Endodermal cell (in vitro differentiated cells): Measurements from ENCODE around the gene CMTR2. TPM values are rescaled to one million over a fixed set of nuclear protein-coding genes. Genes with fewer than 3 reads are reported as not detected.
"Not testable (repeated sequence)": the region's sequence is repeated elsewhere in the genome, so short reads cannot be mapped to it uniquely, and the experiment has no call there.

Experiments used
- DNase-seq: peaks from one replicate; pipeline ENCODE4 v3.0.0-alpha.2; 2017
- H3K27ac ChIP-seq: 2 replicates; pipeline ENCODE4 v1.5.1; 2013; ENCODE audit warnings: mild to moderate bottlenecking, low read depth, low read length, moderate library complexity
- H3K27me3 ChIP-seq: 2 replicates; pipeline ENCODE4 v1.6.1; 2013; ENCODE audit warnings: mild to moderate bottlenecking, low read length, moderate library complexity; ENCODE audit not compliant: insufficient read depth, control insufficient read depth, poor library complexity, severe bottlenecking
- H3K36me3 ChIP-seq: 2 replicates; pipeline ENCODE4 v1.7.0; 2013; ENCODE audit warnings: mild to moderate bottlenecking, low read length, moderate library complexity; ENCODE audit not compliant: control insufficient read depth, insufficient read depth
- H3K4me1 ChIP-seq: one replicate; pipeline ENCODE4 v1.7.0; 2013; ENCODE audit warnings: low read length; ENCODE audit not compliant: control insufficient read depth, insufficient read depth
- H3K4me3 ChIP-seq: 2 replicates; pipeline ENCODE4 v1.5.1; 2013; ENCODE audit warnings: mild to moderate bottlenecking, low read length, moderate library complexity
- H3K9ac ChIP-seq: 2 replicates; pipeline ENCODE4 v1.6.1; 2013; ENCODE audit warnings: mild to moderate bottlenecking, low read length, moderate library complexity; ENCODE audit not compliant: poor library complexity, severe bottlenecking; ENCODE audit errors: extremely low read depth
- H3K9me3 ChIP-seq: 2 replicates; pipeline ENCODE4 v1.6.1; 2013; ENCODE audit warnings: mild to moderate bottlenecking, low read length, moderate library complexity; ENCODE audit not compliant: control insufficient read depth
- H3K27ac Mint-ChIP-seq: 2 replicates; pipeline ENCODE4 v1.8.0; 2020; ENCODE audit warnings: mixed read lengths
- H3K27me3 Mint-ChIP-seq: 2 replicates; pipeline ENCODE4 v1.8.0; 2021; ENCODE audit warnings: mild to moderate bottlenecking, mixed read lengths; ENCODE audit not compliant: insufficient read depth
- H3K36me3 Mint-ChIP-seq: 2 replicates; pipeline ENCODE4 v1.8.0; 2020; ENCODE audit warnings: low read depth, mixed read lengths
- H3K4me1 Mint-ChIP-seq: 2 replicates; pipeline ENCODE4 v1.8.0; 2020; ENCODE audit warnings: mixed read lengths
- H3K4me3 Mint-ChIP-seq: 2 replicates; pipeline ENCODE4 v1.8.0; 2020; ENCODE audit warnings: mild to moderate bottlenecking, moderate library complexity, mixed read lengths
- H3K9me3 Mint-ChIP-seq: 2 replicates; pipeline ENCODE4 v1.8.0; 2020; ENCODE audit warnings: mild to moderate bottlenecking, mixed read lengths
- WGBS, 2 experiments: methylation state at CpG; one replicate each; pipeline versions ENCODE4 v1.1.5 to v1.1.7; 2013; ENCODE audit warnings: missing lambda C conversion rate in 2 of 2, mixed read lengths in 1 of 2; ENCODE audit not compliant: insufficient coverage in 1 of 2, insufficient read length in 1 of 2; 5-methylcytosine and 5-hydroxymethylcytosine counted together
- total RNA-seq, 2 donors: library from RNA; stranded (reverse); fragmentation: NEBNext Ultra II Directional in 1 of 2; extraction: Animal tissue kit (Norgen Biotek cat#: 25700) in 1 of 2; gene quantifications; 2 replicates in 1 of 2; 3 replicates in 1 of 2; pipeline ENCODE4 v1.2.1, GENCODE V29; 2021
- TF ChIP-seq, protein P1 (sequence below): fragments of 200-600 bp; sonication (generic); conservative IDR thresholded peaks from 2 replicates; pipeline ENCODE4 v1.5.0; 2021; ENCODE audit warnings: antibody characterized with exemption, mild to moderate bottlenecking

Gene CMTR2
- total RNA-seq, 2 donors from 2014 or later, result 16.1 to 17.2 TPM

DNA sequence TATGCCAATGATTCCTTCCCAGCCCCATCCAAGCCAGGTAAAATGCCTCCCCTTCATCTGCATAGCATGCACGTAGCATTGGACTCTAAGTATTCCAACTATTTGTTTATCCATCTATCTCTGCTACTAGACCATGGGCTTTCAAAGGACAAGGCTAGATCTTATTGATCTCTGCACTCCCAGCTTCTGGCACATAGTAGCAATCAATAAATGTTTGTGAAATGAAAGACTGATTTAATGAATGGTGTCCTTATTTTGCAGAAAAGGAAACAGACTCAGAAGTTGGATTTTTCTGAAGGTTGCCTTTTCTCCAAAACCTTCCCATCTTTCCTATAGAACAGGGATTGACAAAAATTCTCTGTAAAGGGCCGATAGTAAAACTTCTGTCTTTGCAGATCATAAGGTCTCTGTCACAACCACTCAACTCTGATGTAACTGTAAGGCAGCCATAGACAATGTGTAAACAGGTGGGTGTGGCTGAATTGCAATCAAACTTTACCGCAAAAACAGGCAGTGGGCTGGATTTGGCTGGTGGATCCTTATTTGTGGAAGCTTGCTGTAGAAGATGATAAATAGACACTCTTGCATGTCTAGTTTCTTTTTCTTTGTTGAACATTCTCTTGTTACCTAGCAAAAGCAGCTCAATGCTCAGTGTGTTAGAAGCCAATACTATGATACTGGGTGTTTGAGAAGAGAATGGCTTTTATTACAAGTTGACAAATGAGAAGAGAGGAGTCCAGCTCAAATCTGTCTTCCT, 7.6 kb upstream of the CMTR2 start:
- Histone ChIP-seq H3K9me3 (no peaks in the 10 kb centered on the region), H3K4me3 (no peak overlapping the region), H3K4me1 (no peaks in the 10 kb centered on the region), H3K36me3 (no peaks in the 10 kb centered on the region), H3K27me3 (peaks cover 9% of the 10 kb centered on the region), H3K27ac (no peak overlapping the region), H3K9ac (no peak overlapping the region)
- TF ChIP-seq, protein P1, sequence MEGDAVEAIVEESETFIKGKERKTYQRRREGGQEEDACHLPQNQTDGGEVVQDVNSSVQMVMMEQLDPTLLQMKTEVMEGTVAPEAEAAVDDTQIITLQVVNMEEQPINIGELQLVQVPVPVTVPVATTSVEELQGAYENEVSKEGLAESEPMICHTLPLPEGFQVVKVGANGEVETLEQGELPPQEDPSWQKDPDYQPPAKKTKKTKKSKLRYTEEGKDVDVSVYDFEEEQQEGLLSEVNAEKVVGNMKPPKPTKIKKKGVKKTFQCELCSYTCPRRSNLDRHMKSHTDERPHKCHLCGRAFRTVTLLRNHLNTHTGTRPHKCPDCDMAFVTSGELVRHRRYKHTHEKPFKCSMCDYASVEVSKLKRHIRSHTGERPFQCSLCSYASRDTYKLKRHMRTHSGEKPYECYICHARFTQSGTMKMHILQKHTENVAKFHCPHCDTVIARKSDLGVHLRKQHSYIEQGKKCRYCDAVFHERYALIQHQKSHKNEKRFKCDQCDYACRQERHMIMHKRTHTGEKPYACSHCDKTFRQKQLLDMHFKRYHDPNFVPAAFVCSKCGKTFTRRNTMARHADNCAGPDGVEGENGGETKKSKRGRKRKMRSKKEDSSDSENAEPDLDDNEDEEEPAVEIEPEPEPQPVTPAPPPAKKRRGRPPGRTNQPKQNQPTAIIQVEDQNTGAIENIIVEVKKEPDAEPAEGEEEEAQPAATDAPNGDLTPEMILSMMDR, result no peak
- no peaks in the 10 kb centered on the region for H3K9me3 Mint-ChIP-seq
- no peak overlapping the region for H3K27ac Mint-ChIP-seq
- H3K27me3 Mint-ChIP-seq, result peaks cover 32% of the 10 kb centered on the region
- WGBS, 2 experiments, result 85 to 100% methylated on average over 1 to 3 of the region's 3 CpGs
- H3K36me3 Mint-ChIP-seq, result no peaks in the 10 kb centered on the region
- no peak for DNase-seq
- no peaks in the 10 kb centered on the region for H3K4me1 Mint-ChIP-seq
- H3K4me3 Mint-ChIP-seq, result no peak overlapping the region

DNA sequence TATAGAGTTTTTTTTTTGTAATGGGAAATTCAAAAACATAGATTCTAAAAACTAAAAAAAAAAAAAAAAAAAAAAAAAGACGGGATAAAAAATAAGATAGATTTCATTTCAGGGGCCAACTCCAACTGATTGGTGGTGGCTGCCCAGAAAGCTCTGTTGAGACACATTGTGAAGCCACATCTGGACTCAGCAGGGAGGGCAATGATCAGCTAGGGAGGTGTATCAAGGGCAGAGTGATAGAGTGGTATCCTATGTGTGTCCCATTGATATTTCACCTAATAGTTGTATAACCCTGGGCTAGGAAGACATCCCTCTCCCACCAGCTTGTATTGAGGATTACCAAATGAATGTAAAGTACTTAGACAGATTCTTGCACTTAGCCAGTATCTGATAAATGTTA, 6.7 kb upstream of the CMTR2 start:
- TF ChIP-seq, protein P1, result no peak
- H3K9me3 ChIP-seq, result no peaks in the 10 kb centered on the region
- peaks cover 24% of the 10 kb centered on the region for H3K27me3 Mint-ChIP-seq
- H3K4me3 ChIP-seq, result no peak overlapping the region
- H3K27ac ChIP-seq, result no peak overlapping the region
- H3K4me1 ChIP-seq, result no peaks in the 10 kb centered on the region
- H3K36me3 Mint-ChIP-seq, result no peaks in the 10 kb centered on the region
- no peaks in the 10 kb centered on the region for H3K9me3 Mint-ChIP-seq
- no peak overlapping the region for H3K4me3 Mint-ChIP-seq
- H3K27ac Mint-ChIP-seq, result no peak overlapping the region
- H3K4me1 Mint-ChIP-seq, result no peaks in the 10 kb centered on the region
- DNase-seq, result no peak
- 86% methylated on average over 1 of the region's 1 CpG; no CpG with 5 or more reads in 1 of the 2 experiments for WGBS, 2 experiments
- no peaks in the 10 kb centered on the region for H3K36me3 ChIP-seq
- peaks cover 1% of the 10 kb centered on the region for H3K27me3 ChIP-seq
- H3K9ac ChIP-seq, result no peak overlapping the region

DNA sequence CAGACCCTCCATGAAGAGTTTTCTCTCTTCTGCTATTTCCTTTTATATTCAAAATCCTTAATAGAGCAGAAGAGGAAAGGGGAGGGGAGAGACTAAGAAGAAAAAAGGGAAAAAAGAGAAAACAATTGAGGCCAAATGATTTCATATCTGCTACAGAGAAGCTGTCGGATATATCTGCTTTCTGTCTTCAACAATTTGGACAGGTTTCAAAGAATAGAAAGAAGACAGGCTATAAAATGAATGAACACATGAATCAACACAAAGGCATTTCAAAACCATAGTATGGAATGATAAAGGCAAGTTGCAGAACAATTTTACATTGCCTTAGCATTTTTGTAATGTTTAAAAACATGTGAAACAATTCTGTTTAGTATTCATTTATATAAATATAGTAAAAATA, 4.7 kb upstream of the CMTR2 start:
- Histone ChIP-seq H3K27ac (no peak overlapping the region), H3K4me3 (no peak overlapping the region), H3K9ac (no peak overlapping the region), H3K36me3 (no peaks in the 10 kb centered on the region), H3K9me3 (no peaks in the 10 kb centered on the region), H3K27me3 (no peaks in the 10 kb centered on the region), H3K4me1 (no peaks in the 10 kb centered on the region)
- Mint-ChIP-seq H3K27ac (no peak overlapping the region), H3K27me3 (peaks cover 17% of the 10 kb centered on the region), H3K9me3 (no peaks in the 10 kb centered on the region), H3K4me1 (no peaks in the 10 kb centered on the region), H3K36me3 (no peaks in the 10 kb centered on the region), H3K4me3 (no peak overlapping the region)
- TF ChIP-seq, protein P1, result no peak
- 89 to 100% methylated on average over 1 of the region's 1 CpG for WGBS, 2 experiments
- no peak for DNase-seq

DNA sequence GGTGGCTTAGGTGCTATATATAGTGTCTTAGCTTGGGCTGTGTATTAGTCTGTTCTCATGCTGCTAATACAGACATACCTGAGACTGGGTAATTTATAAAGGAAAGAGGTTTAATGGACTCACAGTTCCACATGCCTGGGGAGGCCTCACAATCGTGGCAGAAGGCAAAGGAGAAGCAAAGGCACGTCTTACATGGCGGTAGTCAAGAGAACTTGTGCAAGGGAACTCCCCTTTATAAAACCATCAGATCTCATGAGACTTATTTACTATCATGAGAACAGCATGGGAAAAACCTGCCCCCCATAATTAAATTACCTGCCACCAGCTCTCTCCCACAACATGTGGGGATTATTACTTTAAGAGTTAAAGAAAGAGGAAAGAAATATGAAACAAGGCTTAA, 2.9 kb upstream of the CMTR2 start:
- peaks cover 11% of the 10 kb centered on the region for H3K27me3 Mint-ChIP-seq
- not testable (repeated sequence) for H3K9me3 ChIP-seq, H3K4me3 ChIP-seq, H3K36me3 Mint-ChIP-seq, H3K9me3 Mint-ChIP-seq, DNase-seq, H3K4me1 ChIP-seq, H3K27ac ChIP-seq, H3K27me3 ChIP-seq, H3K9ac ChIP-seq, H3K27ac Mint-ChIP-seq, H3K4me3 Mint-ChIP-seq, H3K4me1 Mint-ChIP-seq, H3K36me3 ChIP-seq
- 91 to 93% methylated on average over 2 to 3 of the region's 3 CpGs for WGBS, 2 experiments
